K562 (cell line): ENCODE measurements around the gene ZGLP1. TPM values are rescaled to one million over a fixed set of nuclear protein-coding genes. Genes with fewer than 3 reads are reported as not detected.

ENCODE experiments used
- ATAC-seq: fragments of 200-7000 bp; cut with Tn5 transposase; 3 replicates; pipeline ENCODE4 v1.9.1; 2020; ENCODE audit warnings: moderate library complexity
- BruUV-seq: library from RNA; stranded (reverse); fragments of 400-500 nt; replicated peaks from 2 replicates; lab custom pipeline; 2021; lab: Mats Ljungman, UMichigan
- CTCF ChIA-PET: fragments of 300-600 bp; formaldehyde crosslinking; extraction: SDS; loops from one replicate; lab custom pipeline; 2021; ENCODE audit warnings: low intra/inter-chr PET ratio; lab: Yijun Ruan, JAX
- POLR2A ChIA-PET: fragments of 300-600, 350-650 bp; sonication (Branson Sonifier 250); formaldehyde crosslinking; extraction: SDS; loops from one replicate; lab custom pipeline; 2021; ENCODE audit warnings: antibody characterized with exemption, inconsistent platforms; lab: Yijun Ruan, JAX
- DNase-seq, 4 experiments: peaks; one replicate each; pipeline versions ENCODE4 v3.0.0 to v3.0.0-alpha.2; 2011 to 2018; ENCODE audit warnings: low spot score in 3 of 4, mixed read lengths in 3 of 4; ENCODE audit errors: extremely low read depth in 1 of 4
- FAIRE-seq: peaks from 2 replicates; lab custom pipeline; 2011; peaks lifted over from hg19 to GRCh38; lab: Jason Lieb, UNC
- H2AFZ ChIP-seq: 2 replicates; pipeline ENCODE4 v1.6.0; 2011; ENCODE audit warnings: low read depth, low read length, control low read depth, inconsistent platforms
- H3K27ac ChIP-seq: fragments of 200-600 bp; 3 replicates; pipeline ENCODE4 v1.8.0; 2011; ENCODE audit warnings: low read depth, mild to moderate bottlenecking, control low read depth, inconsistent platforms, low read length, moderate library complexity, mixed read lengths; ENCODE audit errors: extremely low read depth
- H3K27me3 ChIP-seq, 2 experiments: fragments of 300-600 bp in 1 of 2; 2 replicates in 1 of 2; 3 replicates in 1 of 2; pipeline versions ENCODE4 v1.6.0 to v1.8.0; 2011; ENCODE audit warnings: inconsistent platforms in 2 of 2, low read length in 2 of 2, mild to moderate bottlenecking in 1 of 2, mixed read lengths in 1 of 2, moderate library complexity in 1 of 2; ENCODE audit not compliant: control insufficient read depth in 2 of 2, insufficient read depth in 2 of 2
- H3K36me3 ChIP-seq: fragments of 300-600 bp; 3 replicates; pipeline ENCODE4 v1.8.0; 2011; ENCODE audit warnings: mild to moderate bottlenecking, low read length, inconsistent platforms; ENCODE audit not compliant: control insufficient read depth, insufficient read depth
- H3K4me1 ChIP-seq, 2 experiments: fragments of 200-600 bp in 1 of 2; replicated peaks in 1 of 2; 2 replicates in 1 of 2; 3 replicates in 1 of 2; pipeline versions ENCODE4 v1.5.1 to v1.8.0; 2011; ENCODE audit warnings: inconsistent platforms in 2 of 2, low read length in 2 of 2, mild to moderate bottlenecking in 1 of 2, mixed read lengths in 1 of 2, moderate library complexity in 1 of 2; ENCODE audit not compliant: control insufficient read depth in 2 of 2, insufficient read depth in 2 of 2
- H3K4me2 ChIP-seq: 2 replicates; pipeline ENCODE4 v1.6.1; 2011; ENCODE audit warnings: low read length, control low read depth, inconsistent platforms, mixed read lengths; ENCODE audit not compliant: insufficient read depth
- H3K4me3 ChIP-seq: fragments of 200-600 bp; sonication (generic), shearing (Covaris generic); 2 replicates; pipeline ENCODE4 v1.5.1; 2016; ENCODE audit warnings: control low read depth, inconsistent platforms
- H3K79me2 ChIP-seq: fragments of 200-600 bp; 3 replicates; pipeline ENCODE4 v1.8.0; 2011; ENCODE audit warnings: low read length, inconsistent platforms; ENCODE audit not compliant: control insufficient read depth, insufficient read depth
- H3K9ac ChIP-seq, 2 experiments: 2 replicates each; pipeline versions ENCODE4 v1.6.0 to v1.6.1; 2011; ENCODE audit warnings: low read depth in 2 of 2, low read length in 2 of 2, control low read depth in 1 of 2, inconsistent platforms in 1 of 2, mild to moderate bottlenecking in 1 of 2, mixed read lengths in 1 of 2; ENCODE audit not compliant: insufficient read depth in 1 of 2
- H3K9me1 ChIP-seq: one replicate; pipeline ENCODE4 v1.6.0; 2011; ENCODE audit warnings: inconsistent platforms, mild to moderate bottlenecking, low read length, moderate library complexity; ENCODE audit not compliant: control insufficient read depth, insufficient read depth
- H3K9me3 ChIP-seq: replicated peaks from 2 replicates; pipeline ENCODE4 v1.5.1; 2011; ENCODE audit warnings: low read depth, low read length, inconsistent platforms; ENCODE audit not compliant: control insufficient read depth, insufficient read depth
- H4K20me1 ChIP-seq: replicated peaks from 2 replicates; pipeline ENCODE4 v1.6.1; 2011; ENCODE audit warnings: low read length, inconsistent platforms, mixed read lengths; ENCODE audit not compliant: control insufficient read depth, insufficient read depth
- DIDO1 ChIP-seq: fragments of 450-650 bp; IDR thresholded peaks from 2 replicates; pipeline ENCODE4 v1.6.1; 2016; ENCODE audit warnings: low read depth, missing biosample characterization, missing genetic modification characterization
- FOXP1 ChIP-seq: sonication (generic); formaldehyde crosslinking; IDR thresholded peaks from 2 replicates; pipeline ENCODE4 v1.8.0; 2022; ENCODE audit warnings: mild to moderate bottlenecking, missing genetic modification reagents
- HDAC2 ChIP-seq: fragments of 450-650 bp; IDR thresholded peaks from 2 replicates; pipeline ENCODE4 v1.6.1; 2016; ENCODE audit warnings: mild to moderate bottlenecking
- KDM5B ChIP-seq: fragments of 200-600 bp; sonication (generic); IDR thresholded peaks from 2 replicates; pipeline ENCODE4 v1.6.1; 2012; ENCODE audit warnings: low read depth, mild to moderate bottlenecking, moderate library complexity, low read length, control low read depth, inconsistent platforms; ENCODE audit not compliant: insufficient replicate concordance
- PCBP2 ChIP-seq: fragments of 200-400 bp; formaldehyde crosslinking; IDR thresholded peaks from 2 replicates; pipeline ENCODE4 v1.6.1; 2018; ENCODE audit warnings: low read length, low read depth, mild to moderate bottlenecking, moderate library complexity; ENCODE audit not compliant: poor library complexity, severe bottlenecking
- POLR2H ChIP-seq: IDR thresholded peaks from 2 replicates; pipeline ENCODE4 v1.6.1; 2016; ENCODE audit warnings: missing genetic modification characterization, low read depth, mild to moderate bottlenecking, control low read depth, missing compliant biosample characterization, moderate library complexity
- RBM15 ChIP-seq: fragments of 200-400 bp; formaldehyde crosslinking; IDR thresholded peaks from 2 replicates; pipeline ENCODE4 v1.6.1; 2018; ENCODE audit warnings: mild to moderate bottlenecking, low read length, moderate library complexity; ENCODE audit not compliant: insufficient read depth
- SMARCB1 ChIP-seq: IDR thresholded peaks from 2 replicates; pipeline ENCODE4 v1.6.1; 2011; ENCODE audit warnings: improper control_type of control experiment, low read depth; ENCODE audit not compliant: insufficient read length
- SRF ChIP-seq, 2 experiments: fragments of 250-450, 450-650 bp in 1 of 2; sonication (Bioruptor Pico) in 1 of 2; sonication (generic) in 1 of 2; formaldehyde crosslinking; IDR thresholded peaks; 2 replicates each; pipeline versions ENCODE4 v1.5.0 to v1.5.1; 2020 to 2022; ENCODE audit warnings: mild to moderate bottlenecking in 1 of 2, missing genetic modification reagents in 1 of 2
- ZBTB7A ChIP-seq: IDR thresholded peaks from 2 replicates; pipeline ENCODE4 v1.6.1; 2011; ENCODE audit warnings: low read depth, mild to moderate bottlenecking, low read length, moderate library complexity, borderline replicate concordance; ENCODE audit not compliant: control insufficient read depth
- ZNF124 ChIP-seq: sonication (generic); formaldehyde crosslinking; IDR thresholded peaks from 2 replicates; pipeline ENCODE4 v1.8.1; 2022; ENCODE audit warnings: missing genetic modification reagents
- ZNF23 ChIP-seq: fragments of 250-450 bp; sonication (Bioruptor Pico); IDR thresholded peaks from 2 replicates; pipeline ENCODE4 v1.4.0; 2020; ENCODE audit warnings: mild to moderate bottlenecking
- ZNF699 ChIP-seq: fragments of 250-450 bp; sonication (Bioruptor Pico); IDR thresholded peaks from 2 replicates; pipeline ENCODE4 v1.8.0; 2021; ENCODE audit warnings: mild to moderate bottlenecking, moderate library complexity; ENCODE audit not compliant: insufficient replicate concordance
- WGBS: fragments of 100-300 bp; shearing (Covaris generic); methylation state at CpG from one replicate; pipeline ENCODE4 v1.1.6; 2016; ENCODE audit warnings: low coverage, mixed read lengths; ENCODE audit not compliant: insufficient coverage; ENCODE audit errors: missing lambda C conversion rate; 5-methylcytosine and 5-hydroxymethylcytosine counted together
- in situ Hi-C: fragments of 300-500 bp; cut with MboI; formaldehyde crosslinking; loops from 4 replicates; pipeline ENCODE4 v1.15.0; 2018; ENCODE audit warnings: inconsistent platforms, mixed read lengths
- intact Hi-C: fragments of 100-400 bp; cut with micrococcal nuclease; formaldehyde crosslinking; loops from 2 replicates; pipeline ENCODE4 v1.14.2; 2022
- polyA plus RNA-seq, 8 experiments: library from polyadenylated mRNA; depleted of rRNA in 4 of 8; stranded (reverse) in 5 of 8; unstranded in 3 of 8; fragments of >200 nt; fragmentation: Nextera tagmentation in 2 of 8; fragmentation: Illumina TruSeq in 1 of 8; extraction: Ambion mirVana in 2 of 8; extraction: Trizol in 1 of 8; gene quantifications; 2 replicates each; pipeline versions ENCODE4 v1.2.1 to v1.2.3, GENCODE V29; 2011 to 2014; ENCODE audit warnings: inconsistent platforms in 1 of 8, missing spikeins in 1 of 8
- total RNA-seq, 7 experiments: library from RNA; depleted of rRNA in 6 of 7; stranded (reverse); fragments of >200 nt in 6 of 7; fragmentation: Illumina TruSeq in 2 of 7; extraction: Trizol in 2 of 7; gene quantifications; 2 replicates each; pipeline versions ENCODE4 v1.2.1 to v1.2.3, GENCODE V29; 2011 to 2021; ENCODE audit warnings: low replicate concordance in 1 of 7
- TF ChIP-seq, protein P1 (sequence below), 2 experiments: IDR thresholded peaks; 2 replicates each; pipeline ENCODE4 v1.6.1; 2011; ENCODE audit warnings: borderline replicate concordance in 1 of 2, control low read depth in 1 of 2, low read depth in 1 of 2, low read length in 1 of 2, mild to moderate bottlenecking in 1 of 2, mixed read lengths in 1 of 2, moderate library complexity in 1 of 2; ENCODE audit not compliant: insufficient read depth in 1 of 2, insufficient read length in 1 of 2, poor library complexity in 1 of 2, severe bottlenecking in 1 of 2; ENCODE audit errors: extremely low read depth in 1 of 2
- TF ChIP-seq, protein P2 (sequence below): IDR thresholded peaks from 2 replicates; pipeline ENCODE4 v1.6.1; 2014; ENCODE audit warnings: antibody characterized with exemption
- TF ChIP-seq, protein P3 (sequence below): sonication (generic); formaldehyde crosslinking; IDR thresholded peaks from 2 replicates; pipeline ENCODE4 v1.8.0; 2022; ENCODE audit warnings: missing genetic modification reagents, mild to moderate bottlenecking, moderate library complexity, borderline replicate concordance

ZGLP1 gene
- total and polyA plus RNA-seq, 9 of the 15 experiments (the other 6 are each of a cell fraction or from before 2014, with no cell fraction given): 0.24 to 4.5 (median 2.2) TPM

DNA sequence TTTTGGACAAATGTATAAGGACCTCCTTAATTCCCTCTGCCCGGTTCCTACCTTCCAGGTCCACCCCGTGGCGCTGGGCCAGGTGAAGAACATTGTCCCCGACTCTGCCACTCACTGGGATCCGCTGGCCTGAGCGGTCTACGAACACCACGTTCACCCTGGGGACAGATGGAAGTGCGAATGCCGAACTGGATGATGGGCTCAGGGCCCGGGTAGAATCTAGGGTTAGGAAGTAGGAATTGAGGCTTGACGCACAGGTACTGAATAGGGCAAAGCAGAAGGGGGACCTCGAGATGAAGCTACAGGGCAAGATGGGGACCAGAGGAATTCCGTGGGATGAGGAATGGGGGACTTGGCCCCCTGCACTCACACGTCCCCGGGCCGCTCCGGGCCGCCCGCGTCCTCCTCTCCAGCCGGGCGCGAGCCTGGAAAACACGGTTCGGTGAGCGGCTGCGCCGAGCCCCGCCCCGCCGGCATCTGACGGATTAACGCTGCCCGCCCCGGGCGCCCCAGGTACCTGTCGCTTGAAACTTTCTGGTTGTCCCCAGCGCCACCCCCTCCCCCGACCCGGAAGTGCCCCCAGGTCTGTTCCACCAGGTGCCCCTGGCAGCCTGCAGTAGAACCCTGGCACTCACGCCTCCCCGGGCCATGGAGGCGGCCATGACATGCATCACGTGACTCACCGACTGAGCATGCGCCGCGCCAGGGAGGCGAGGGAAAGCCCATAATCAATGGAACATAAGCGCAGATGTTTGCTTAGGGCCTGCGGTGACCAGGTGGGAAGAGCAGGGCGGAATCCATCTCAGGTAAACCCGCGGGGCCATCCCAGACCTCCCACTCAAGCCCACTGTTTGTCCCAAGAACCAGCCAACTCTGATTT is 6.0 kb upstream of the ZGLP1 start, which contains the start of gene FDX2:
FDX2 (minus strand) TSS at position 681 of the 880 bp plus-strand sequence; CDS start at position 662, 19 bp downstream.
- intact Hi-C loops: loop anchor here (1.0 kb wide), 1 partner anchor 17 kb away; no protein-coding TSS in a partner anchor
- peak within 1 kb of the TSS; percentile 74 to 96 for H3K9ac ChIP-seq
- 0 out of 2 replicates have a peak, but pooled peaks cover 8% of the 10 kb centered on the region for H4K20me1 ChIP-seq
- DNase-seq: peak; percentile 89 to 91 (median 90)
- POLR2A ChIA-PET: interaction anchor here (0.6 to 3.3 kb wide), 13 partner anchors 9 to 131 kb away, joined by 3 to 19 read pairs (median 3); partner anchors contain the start of genes ICAM1 and RAVER1
- H3K9me3 ChIP-seq: no peaks in the 10 kb centered on the region
- H3K27me3 ChIP-seq: no peaks in the 10 kb centered on the region
- FAIRE-seq: peak; percentile 74
- in situ Hi-C loops: no loop called here
- H3K27ac ChIP-seq: peak within 1 kb of the TSS; percentile 73
- BruUV-seq: TSS peak; percentile 46
- peaks cover 20 to 48% of the 10 kb centered on the region in 2 experiments for H3K4me1 ChIP-seq
- H3K9me1 ChIP-seq: no peaks in the 10 kb centered on the region
- CTCF ChIA-PET: no interaction called here
- under 1% methylated on average over 43 of the region's 55 CpGs for WGBS
- peak within 1 kb of the TSS; percentile 82 for H3K4me3 ChIP-seq
- ATAC-seq: peak; percentile 90
- peaks cover 23% of the 10 kb centered on the region for H3K79me2 ChIP-seq
- H3K4me2 ChIP-seq: peak within 1 kb of the TSS; percentile 99
- peaks cover 62% of the 10 kb centered on the region; the same call in 2 of the 3 replicates for H3K36me3 ChIP-seq
- peak within 1 kb of the TSS; percentile 92 for H2AFZ ChIP-seq
- TF ChIP-seq FOXP1 (CRISPR knock-in tag) (0 out of 2 replicates have a peak, but pooled peaks have one; percentile 40), RBM15 (no peak), POLR2H (tag) (peak; percentile 72), SRF (CRISPR knock-in tag; IDR thresholded peaks at IDR 0.05) (no peak; a peak in 1 of 4 replicates), ZNF23 (CRISPR knock-in tag) (no peak), HDAC2 (peak; percentile 95), PCBP2 (no peak), ZNF699 (no peak), DIDO1 (tag) (peak; percentile 83), ZBTB7A (no peak), ZNF124 (no peak), KDM5B (peak; percentile 70), SMARCB1 (no peak)
- TF ChIP-seq, protein P1, sequence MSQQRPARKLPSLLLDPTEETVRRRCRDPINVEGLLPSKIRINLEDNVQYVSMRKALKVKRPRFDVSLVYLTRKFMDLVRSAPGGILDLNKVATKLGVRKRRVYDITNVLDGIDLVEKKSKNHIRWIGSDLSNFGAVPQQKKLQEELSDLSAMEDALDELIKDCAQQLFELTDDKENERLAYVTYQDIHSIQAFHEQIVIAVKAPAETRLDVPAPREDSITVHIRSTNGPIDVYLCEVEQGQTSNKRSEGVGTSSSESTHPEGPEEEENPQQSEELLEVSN (IDR thresholded peaks at IDR 0.05; ENCODE audit: borderline replicate concordance in 1 of 2, extremely low read depth in 1 of 2, insufficient read depth in 1 of 2, insufficient read length in 1 of 2, low read depth in 1 of 2, low read length in 1 of 2, poor library complexity in 1 of 2, severe bottlenecking in 1 of 2): peak; percentile 42 to 52
- TF ChIP-seq, protein P2, sequence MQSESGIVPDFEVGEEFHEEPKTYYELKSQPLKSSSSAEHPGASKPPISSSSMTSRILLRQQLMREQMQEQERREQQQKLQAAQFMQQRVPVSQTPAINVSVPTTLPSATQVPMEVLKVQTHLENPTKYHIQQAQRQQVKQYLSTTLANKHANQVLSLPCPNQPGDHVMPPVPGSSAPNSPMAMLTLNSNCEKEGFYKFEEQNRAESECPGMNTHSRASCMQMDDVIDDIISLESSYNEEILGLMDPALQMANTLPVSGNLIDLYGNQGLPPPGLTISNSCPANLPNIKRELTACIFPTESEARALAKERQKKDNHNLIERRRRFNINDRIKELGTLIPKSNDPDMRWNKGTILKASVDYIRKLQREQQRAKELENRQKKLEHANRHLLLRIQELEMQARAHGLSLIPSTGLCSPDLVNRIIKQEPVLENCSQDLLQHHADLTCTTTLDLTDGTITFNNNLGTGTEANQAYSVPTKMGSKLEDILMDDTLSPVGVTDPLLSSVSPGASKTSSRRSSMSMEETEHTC: peak; percentile 86; the same call in 1 of the 2 replicates
- TF ChIP-seq, protein P3, sequence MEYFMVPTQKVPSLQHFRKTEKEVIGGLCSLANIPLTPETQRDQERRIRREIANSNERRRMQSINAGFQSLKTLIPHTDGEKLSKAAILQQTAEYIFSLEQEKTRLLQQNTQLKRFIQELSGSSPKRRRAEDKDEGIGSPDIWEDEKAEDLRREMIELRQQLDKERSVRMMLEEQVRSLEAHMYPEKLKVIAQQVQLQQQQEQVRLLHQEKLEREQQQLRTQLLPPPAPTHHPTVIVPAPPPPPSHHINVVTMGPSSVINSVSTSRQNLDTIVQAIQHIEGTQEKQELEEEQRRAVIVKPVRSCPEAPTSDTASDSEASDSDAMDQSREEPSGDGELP (CRISPR knock-in tag): peak; percentile 16; the same call in 1 of the 2 replicates
